Activated CD8-positive, alpha-beta memory T cell treated with anti-CD3 and anti-CD28 coated beads, Interleukin-2, amount 50 U/mL, for 48 hours (primary cell): ENCODE data around the gene GSK3B.

Source experiments
- DNase-seq: peaks from one replicate; pipeline ENCODE4 v3.0.0-alpha.2; 2020

Gene GSK3B

DNA sequence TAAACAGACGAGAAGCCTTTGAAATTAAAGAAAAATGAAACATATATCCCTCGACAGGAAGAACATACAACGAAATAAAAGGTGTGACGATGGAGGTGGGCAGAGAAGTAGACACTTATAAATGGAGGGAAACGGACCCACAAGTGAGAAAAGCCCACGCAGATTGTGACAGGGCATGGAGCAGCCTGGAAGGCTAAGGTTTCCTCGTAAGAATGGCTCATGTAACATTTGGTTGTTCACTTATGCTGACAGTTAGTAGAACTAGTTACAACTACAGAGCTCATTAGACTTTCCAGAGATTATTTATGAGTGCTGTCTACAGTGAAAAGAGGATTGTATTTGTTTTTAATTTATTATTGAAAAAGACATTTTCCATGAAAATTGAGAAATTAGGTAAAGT lies 229.8 kb downstream of the GSK3B start:
- DNase-seq = no peak

GRCh38 chr3:119862616-119863015 lies 231.6 kb downstream of the GSK3B start:
- no peak for DNase-seq

- no peak for DNase-seq
These were observed 232.6 kb downstream of the GSK3B start for GRCh38 chr3:119861681-119862080.

- no peak for DNase-seq
These were observed 234.5 kb downstream of the GSK3B start for GRCh38 chr3:119859728-119860127.

DNA sequence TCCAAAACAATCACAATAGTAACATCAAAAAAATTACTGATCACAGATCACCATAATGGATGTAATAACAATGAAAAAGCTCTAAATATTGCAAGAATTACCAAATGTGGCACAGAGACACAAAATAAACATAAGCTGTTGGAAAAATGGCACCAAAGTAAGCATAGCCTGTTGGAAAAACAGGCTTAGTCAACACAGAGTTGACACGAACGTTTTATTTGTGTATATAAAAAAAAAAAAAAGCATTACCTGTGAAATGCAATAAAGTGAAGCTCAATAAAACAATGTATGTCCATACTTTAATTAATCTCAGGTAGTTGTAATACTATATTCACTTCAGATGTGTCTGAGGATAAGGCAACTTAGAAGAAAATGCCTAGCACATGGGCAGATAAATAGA lies 235.3 kb downstream of the GSK3B start:
- no peak for DNase-seq

GRCh38 chr3:119856695-119857094 lies 237.6 kb downstream of the GSK3B start:
- no peak for DNase-seq

DNA sequence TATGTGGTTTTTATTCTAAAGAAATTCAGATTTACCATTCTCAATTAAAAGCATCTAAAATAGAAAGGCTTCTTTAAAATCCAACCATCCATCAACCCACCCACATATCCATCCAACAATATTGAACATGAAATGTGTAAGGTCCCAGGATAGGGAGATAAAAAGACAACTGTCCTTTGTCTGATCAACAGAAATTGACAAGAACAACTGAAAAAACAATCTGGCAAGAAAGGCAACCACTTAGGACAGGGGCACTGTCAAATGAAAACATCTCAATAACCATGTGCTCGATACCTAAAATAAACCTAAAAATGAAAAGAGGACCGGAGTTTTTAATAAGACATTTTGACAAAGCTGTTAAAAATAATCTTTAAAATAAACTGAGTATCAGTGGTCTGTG lies 245.1 kb downstream of the GSK3B start:
- no peak for DNase-seq

DNA sequence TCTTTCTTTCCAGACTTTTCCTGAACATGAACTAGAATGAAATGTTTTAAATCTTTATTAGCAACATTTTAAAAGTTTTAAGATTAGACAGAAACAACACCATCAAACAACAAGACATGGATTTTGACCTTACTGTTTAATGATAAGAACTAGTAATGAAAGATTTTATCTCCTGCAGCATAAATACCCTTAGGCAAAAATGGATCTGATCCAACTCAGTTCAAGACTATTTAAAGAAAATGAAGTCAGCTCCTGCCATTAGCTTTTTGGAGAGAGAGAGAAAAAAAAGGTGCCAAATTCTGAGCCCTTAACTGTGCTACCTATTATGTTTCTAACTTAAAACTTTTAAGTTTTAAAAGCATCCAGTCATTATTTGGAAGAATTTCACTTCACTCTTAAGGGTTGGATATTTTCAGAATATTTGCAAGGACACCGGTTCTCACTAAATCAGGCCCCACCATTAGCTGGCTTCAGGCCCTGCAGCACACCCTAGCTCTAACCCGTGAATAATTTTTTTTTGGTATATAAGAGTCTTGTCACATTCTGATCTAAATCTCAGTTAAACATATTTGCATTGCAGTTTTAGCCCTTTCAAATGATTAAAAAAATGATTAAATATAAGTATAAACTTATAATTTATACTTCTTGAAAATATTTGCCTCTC lies 252.3 kb downstream of the GSK3B start:
- no peak for DNase-seq

DNA sequence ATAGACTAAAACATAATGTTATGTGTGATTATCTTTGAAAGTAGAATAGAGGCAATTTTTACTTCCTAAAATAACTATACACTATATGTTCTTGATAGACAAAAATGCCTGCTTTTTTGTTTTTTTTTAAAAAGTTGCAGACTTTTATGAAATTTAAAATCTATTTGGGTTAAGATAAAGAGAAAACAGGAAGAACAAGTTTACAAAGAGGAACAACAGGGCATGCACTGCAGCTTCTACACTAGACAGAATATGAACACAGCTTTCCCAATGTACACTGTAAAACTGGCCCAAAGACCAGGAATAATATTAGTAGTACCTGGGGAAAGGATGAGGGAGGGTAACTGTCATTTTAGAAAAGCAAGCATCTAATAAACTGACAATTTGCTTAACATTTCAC lies 258.7 kb downstream of the GSK3B start:
- DNase-seq = no peak

GRCh38 chr3:119834754-119835370 lies 259.4 kb downstream of the GSK3B start:
- no peak for DNase-seq

- no peak for DNase-seq
These were observed 262.3 kb downstream of the GSK3B start for GRCh38 chr3:119831941-119832371.

- no peak for DNase-seq
These were observed 263.2 kb downstream of the GSK3B start for GRCh38 chr3:119831022-119831421.

GRCh38 chr3:119829420-119829819 lies 264.8 kb downstream of the GSK3B start:
- no peak for DNase-seq

DNA sequence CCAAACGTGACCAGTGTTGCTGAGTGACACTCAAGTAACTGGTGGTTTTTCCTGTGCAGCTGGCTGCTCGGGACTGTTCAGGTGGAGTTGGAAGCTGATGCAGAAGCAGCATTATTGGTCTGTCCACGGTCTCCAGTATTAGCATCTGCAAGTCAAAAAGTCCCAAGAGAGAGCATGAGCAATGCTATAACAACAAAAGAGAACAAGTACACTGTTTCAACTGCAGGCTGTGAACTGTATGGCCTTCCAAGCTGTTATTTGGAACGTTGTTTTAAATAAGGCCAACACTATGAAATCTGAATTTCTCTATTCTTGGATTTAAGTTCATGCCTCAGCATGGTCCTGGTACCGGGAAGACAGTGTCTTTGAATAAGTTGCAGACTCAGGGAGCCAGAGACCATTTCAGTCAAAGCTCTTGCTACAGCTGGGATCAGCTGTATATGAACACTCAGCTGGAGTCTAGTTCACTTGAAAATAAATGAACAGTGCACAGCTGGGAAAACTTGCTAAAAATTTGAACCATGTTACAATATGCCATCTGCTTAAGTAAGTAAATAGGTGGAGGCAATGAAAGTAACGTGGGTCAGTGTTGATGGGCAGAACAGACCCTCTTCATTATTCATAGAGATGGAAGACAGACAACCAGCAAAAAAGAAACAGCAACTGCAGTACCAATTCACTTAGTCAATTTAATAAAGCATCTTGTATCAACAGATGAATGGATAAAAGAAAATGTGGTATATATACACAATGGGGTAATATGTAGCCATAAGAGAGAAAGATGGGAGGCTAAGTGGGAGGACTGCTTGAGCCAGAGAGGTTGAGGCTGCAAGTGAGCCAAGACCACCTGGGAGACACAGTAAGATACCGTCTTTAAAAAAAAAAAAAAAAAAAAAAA lies 267.3 kb downstream of the GSK3B start:
- DNase-seq = no peak

DNA sequence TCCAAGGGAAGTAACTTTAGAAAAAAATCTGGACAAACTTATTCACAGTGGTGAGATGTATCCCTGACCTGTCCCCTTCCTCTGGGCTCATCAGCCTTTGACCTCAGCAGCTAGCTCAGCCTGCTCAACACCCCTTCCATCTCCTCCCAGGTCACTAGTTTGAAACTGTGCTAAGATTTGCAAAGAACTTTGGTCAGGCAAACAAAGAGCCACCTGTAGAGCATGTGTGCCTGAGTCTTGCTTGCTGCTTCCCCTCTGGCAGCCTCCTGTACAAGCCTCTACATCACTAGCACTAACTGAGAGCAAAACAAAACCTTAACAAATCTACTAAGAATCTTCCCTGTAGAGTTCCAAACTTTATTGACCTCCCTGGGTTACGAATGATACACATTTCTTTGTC lies 268.4 kb downstream of the GSK3B start:
- DNase-seq = no peak

- DNase-seq = no peak
These were observed 274.4 kb downstream of the GSK3B start for GRCh38 chr3:119819806-119820205.

GRCh38 chr3:119818937-119819336 lies 275.3 kb downstream of the GSK3B start:
- no peak for DNase-seq

- DNase-seq = no peak
These were observed 276.5 kb downstream of the GSK3B start for GRCh38 chr3:119817583-119818363.

- DNase-seq = no peak
These were observed 277.2 kb downstream of the GSK3B start for GRCh38 chr3:119817071-119817470.

- no peak for DNase-seq
These were observed 278.5 kb downstream of the GSK3B start for GRCh38 chr3:119815716-119816115.

GRCh38 chr3:119812491-119813058 lies 281.7 kb downstream of the GSK3B start:
- DNase-seq = no peak

- peak; percentile 81 for DNase-seq
These were observed 284.2 kb downstream of the GSK3B start for GRCh38 chr3:119810018-119810435.
